Neural cell (in vitro differentiated cells): ENCODE measurements around the gene ECM1.

Experiments
- CTCF ChIP-seq: fragments of 450-650 bp; IDR thresholded peaks from 2 replicates; pipeline ENCODE4 v1.5.1; 2014; ENCODE audit warnings: antibody characterized with exemption, mild to moderate bottlenecking, moderate library complexity; ENCODE audit not compliant: poor library complexity, severe bottlenecking
- EP300 ChIP-seq: fragments of 450-650 bp; conservative IDR thresholded peaks from 2 replicates; pipeline ENCODE4 v1.6.1; 2014; ENCODE audit warnings: antibody characterized with exemption, mild to moderate bottlenecking, moderate library complexity; ENCODE audit not compliant: poor library complexity, severe bottlenecking
- EZH2 ChIP-seq: fragments of 200-600, 300-800 bp; shearing (Covaris generic), sonication (generic); IDR thresholded peaks from 2 replicates; pipeline ENCODE4 v1.6.1; 2014; ENCODE audit warnings: antibody characterized with exemption, low read length, borderline replicate concordance, mild to moderate bottlenecking; ENCODE audit not compliant: insufficient read depth, poor library complexity, severe bottlenecking
- MXI1 ChIP-seq: fragments of 450-650 bp; conservative IDR thresholded peaks from 2 replicates; pipeline ENCODE4 v1.6.1; 2014; ENCODE audit warnings: antibody characterized with exemption, mild to moderate bottlenecking; ENCODE audit not compliant: poor library complexity, severe bottlenecking
- POLR2AphosphoS5 ChIP-seq: IDR thresholded peaks from 2 replicates; pipeline ENCODE4 v1.6.1; 2012
- RAD21 ChIP-seq: fragments of 450-650 bp; conservative IDR thresholded peaks from 2 replicates; pipeline ENCODE4 v1.6.1; 2014; ENCODE audit warnings: antibody characterized with exemption, mild to moderate bottlenecking, moderate library complexity
- REST ChIP-seq: IDR thresholded peaks from 2 replicates; pipeline ENCODE4 v1.6.1; 2012; ENCODE audit warnings: borderline replicate concordance
- TAF1 ChIP-seq: IDR thresholded peaks from 2 replicates; pipeline ENCODE4 v1.6.1; 2012; ENCODE audit warnings: low read depth

- TF ChIP-seq EZH2: no peak
- no peak for TF ChIP-seq CTCF
- TF ChIP-seq POLR2AphosphoS5: no peak
- no peak for TF ChIP-seq TAF1
- TF ChIP-seq REST: no peak
- TF ChIP-seq EP300: no peak
- TF ChIP-seq RAD21: no peak
- no peak for TF ChIP-seq MXI1
Observed at GRCh38 chr1:150521196-150521968, 13.5 kb downstream of the ECM1 start.
